HepG2 (cell line): Measurements from ENCODE around the gene SYT17. TPM values are rescaled to one million over a fixed set of nuclear protein-coding genes. Genes with fewer than 3 reads are reported as not detected.
A peak's percentile ranks its signal among the peaks of the same experiment; 100 is the strongest.

Experiments used
- ATAC-seq: fragments of 200-7000 bp; cut with Tn5 transposase; 3 replicates; pipeline ENCODE4 v1.9.1; 2020; ENCODE audit warnings: mild to moderate bottlenecking, moderate library complexity
- BruUV-seq: library from RNA; stranded (reverse); fragments of 400-500 nt; replicated peaks from 2 replicates; lab custom pipeline; 2021; lab: Mats Ljungman, UMichigan
- CTCF ChIA-PET: fragments of 300-600 bp; formaldehyde crosslinking; extraction: SDS; loops from one replicate; lab custom pipeline; 2021; ENCODE audit warnings: low total read pairs, inconsistent platforms, low intra/inter-chr PET ratio; lab: Yijun Ruan, JAX
- POLR2A ChIA-PET: fragments of 350-600 bp; sonication (Branson Sonifier 250); formaldehyde crosslinking; loops from one replicate; lab custom pipeline; 2020; ENCODE audit warnings: antibody characterized with exemption, inconsistent platforms; lab: Yijun Ruan, JAX
- DNase-seq: peaks from one replicate; pipeline ENCODE4 v3.0.0-alpha.2; 2015; ENCODE audit warnings: low spot score
- FAIRE-seq: peaks from 3 replicates; lab custom pipeline; 2011; peaks lifted over from hg19 to GRCh38; lab: Jason Lieb, UNC
- H2AFZ ChIP-seq: one replicate; pipeline ENCODE4 v1.6.1; 2011; ENCODE audit warnings: low read length, inconsistent platforms
- H3K27ac ChIP-seq: fragments of 300-600 bp; 3 replicates; pipeline ENCODE4 v1.8.0; 2011; ENCODE audit warnings: mixed run types, mild to moderate bottlenecking, mixed read lengths, low read length, inconsistent platforms; ENCODE audit not compliant: insufficient read depth; ENCODE audit errors: extremely low read length
- H3K27me3 ChIP-seq, 2 experiments: fragments of 200-600 bp in 1 of 2; 2 replicates in 1 of 2; 3 replicates in 1 of 2; pipeline versions ENCODE4 v1.6.0 to v1.8.0; 2011; ENCODE audit warnings: low read length in 2 of 2, mild to moderate bottlenecking in 2 of 2, moderate library complexity in 2 of 2, inconsistent platforms in 1 of 2; ENCODE audit not compliant: insufficient read depth in 2 of 2, control insufficient read depth in 1 of 2
- H3K36me3 ChIP-seq, 2 experiments: fragments of 200-600 bp in 1 of 2; replicated peaks in 1 of 2; 2 replicates in 1 of 2; 3 replicates in 1 of 2; pipeline versions ENCODE4 v1.5.1 to v1.8.0; 2011; ENCODE audit warnings: low read length in 2 of 2, inconsistent platforms in 1 of 2; ENCODE audit not compliant: insufficient read depth in 2 of 2, control insufficient read depth in 1 of 2
- H3K4me1 ChIP-seq: 2 replicates; pipeline ENCODE4 v1.5.1; 2012; ENCODE audit warnings: low read length, inconsistent platforms; ENCODE audit not compliant: insufficient read depth
- H3K4me2 ChIP-seq: 2 replicates; pipeline ENCODE4 v1.6.0; 2011; ENCODE audit warnings: low read depth, low read length, inconsistent platforms
- H3K4me3 ChIP-seq, 3 experiments: fragments of 200-600 bp in 1 of 3; sonication (generic), shearing (Covaris generic) in 1 of 3; replicated peaks in 1 of 3; 2 replicates each; pipeline ENCODE4 v1.5.1; 2011 to 2016; ENCODE audit warnings: low read length in 3 of 3, inconsistent platforms in 2 of 3, low read depth in 2 of 3, mild to moderate bottlenecking in 2 of 3, control low read depth in 1 of 3, mixed read lengths in 1 of 3; ENCODE audit not compliant: insufficient read depth in 1 of 3
- H3K79me2 ChIP-seq: one replicate; pipeline ENCODE4 v1.6.1; 2011; ENCODE audit warnings: low read length, inconsistent platforms; ENCODE audit not compliant: insufficient read depth
- H3K9ac ChIP-seq: 2 replicates; pipeline ENCODE4 v1.6.0; 2011; ENCODE audit warnings: mild to moderate bottlenecking, low read depth, low read length, inconsistent platforms; ENCODE audit not compliant: insufficient read depth
- H3K9me3 ChIP-seq: 2 replicates; pipeline ENCODE4 v1.5.1; 2012; ENCODE audit warnings: mild to moderate bottlenecking, low read length
- H4K20me1 ChIP-seq: 2 replicates; pipeline ENCODE4 v1.6.0; 2011; ENCODE audit warnings: inconsistent platforms, mild to moderate bottlenecking, low read length, moderate library complexity; ENCODE audit not compliant: insufficient read depth
- CENPT ChIP-seq: sonication (generic); formaldehyde crosslinking; IDR thresholded peaks from 2 replicates; pipeline ENCODE4 v1.8.0; 2022; ENCODE audit warnings: low read depth, mild to moderate bottlenecking, moderate library complexity, missing genetic modification reagents
- HOXA7 ChIP-seq: sonication (generic); formaldehyde crosslinking; IDR thresholded peaks from 2 replicates; pipeline ENCODE4 v1.8.1; 2022; ENCODE audit warnings: mild to moderate bottlenecking, missing genetic modification reagents, moderate library complexity
- RFX1 ChIP-seq: fragments of 450-650 bp; IDR thresholded peaks from 2 replicates; pipeline ENCODE4 v1.6.1; 2017
- ZNF776 ChIP-seq: sonication (generic); formaldehyde crosslinking; IDR thresholded peaks from 2 replicates; pipeline ENCODE4 v1.4.0; 2020; ENCODE audit warnings: mild to moderate bottlenecking, missing genetic modification reagents
- WGBS: methylation state at CpG from one replicate; pipeline ENCODE4 v1.1.6; 2017; ENCODE audit warnings: low lambda C conversion rate; 5-methylcytosine and 5-hydroxymethylcytosine counted together
- in situ Hi-C: cut with HindIII; loops from 2 replicates; pipeline ENCODE4 v1.10.0; 2017; ENCODE audit warnings: low pct_unique_long_range_greater_than_20kb; ENCODE audit not compliant: extremely low pct_ligation_motif_present
- intact Hi-C: fragments of 100-400 bp; cut with micrococcal nuclease; formaldehyde crosslinking; loops from one replicate; pipeline ENCODE4 v1.10.0; 2022; ENCODE audit not compliant: unreplicated experiment
- polyA plus RNA-seq, 8 experiments: library from polyadenylated mRNA; depleted of rRNA in 3 of 8; stranded (reverse) in 7 of 8; unstranded in 1 of 8; fragments of >200 nt; fragmentation: Illumina TruSeq in 4 of 8; extraction: Trizol in 4 of 8; gene quantifications; 2 replicates each; pipeline versions ENCODE4 v1.2.1 to v1.2.3, GENCODE V29; 2011 to 2016; ENCODE audit warnings: low read depth in 4 of 8, missing spikeins in 1 of 8, mixed read lengths in 1 of 8; ENCODE audit not compliant: insufficient read depth in 1 of 8
- total RNA-seq, 5 experiments: library from RNA; depleted of rRNA; stranded (reverse); fragments of >200 nt; fragmentation: Illumina TruSeq; extraction: Trizol; gene quantifications; 2 replicates each; pipeline ENCODE4 v1.2.3, GENCODE V29; 2016; ENCODE audit warnings: low read depth in 1 of 5

SYT17 gene
- total and polyA plus RNA-seq, 2 of the 13 experiments (the other 11 are each of a cell fraction or from before 2014, with no cell fraction given), result 0.44 TPM; not detected in 1

DNA sequence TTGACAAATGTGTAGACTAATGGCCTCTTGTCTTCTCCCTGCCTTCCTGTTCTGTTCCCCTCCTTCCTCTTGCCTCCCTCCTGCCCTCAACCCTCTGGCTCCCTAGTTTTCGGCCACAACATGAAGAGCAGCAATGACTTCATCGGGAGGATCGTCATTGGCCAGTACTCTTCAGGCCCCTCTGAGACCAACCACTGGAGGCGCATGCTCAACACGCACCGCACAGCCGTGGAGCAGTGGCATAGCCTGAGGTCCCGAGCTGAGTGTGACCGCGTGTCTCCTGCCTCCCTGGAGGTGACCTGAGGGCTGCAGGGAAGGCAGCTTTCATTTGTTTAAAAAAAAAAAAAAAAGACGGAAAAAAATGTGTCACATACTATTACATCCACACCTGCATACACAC, 98.7 kb downstream of the SYT17 start:
- Histone ChIP-seq H2AFZ (no peak overlapping the region), H3K9ac (no peak overlapping the region), H3K79me2 (no peaks in the 10 kb centered on the region), H3K4me3 (no peak overlapping the region), H3K4me2 (no peak overlapping the region), H3K4me1 (no peaks in the 10 kb centered on the region), H4K20me1 (no peaks in the 10 kb centered on the region), H3K36me3 (no peaks in the 10 kb centered on the region), H3K9me3 (0 out of 2 replicates have a peak, but pooled peaks cover 5% of the 10 kb centered on the region), H3K27ac (no peak overlapping the region), H3K27me3 (0 out of 5 replicates have a peak, but pooled peaks cover 0 to 14% of the 10 kb centered on the region in 2 experiments)
- FAIRE-seq (no peak), DNase-seq (no peak), ATAC-seq (no peak)
- CTCF ChIA-PET, result no interaction called here
- in situ Hi-C loops (no loop called here), intact Hi-C loops (no loop called here)
- POLR2A ChIA-PET, result no interaction called here
- TF ChIP-seq RFX1, result no peak
- no peak for TF ChIP-seq HOXA7
- 50% methylated on average over 11 of the region's 11 CpGs for WGBS
- no TSS peak for BruUV-seq

DNA sequence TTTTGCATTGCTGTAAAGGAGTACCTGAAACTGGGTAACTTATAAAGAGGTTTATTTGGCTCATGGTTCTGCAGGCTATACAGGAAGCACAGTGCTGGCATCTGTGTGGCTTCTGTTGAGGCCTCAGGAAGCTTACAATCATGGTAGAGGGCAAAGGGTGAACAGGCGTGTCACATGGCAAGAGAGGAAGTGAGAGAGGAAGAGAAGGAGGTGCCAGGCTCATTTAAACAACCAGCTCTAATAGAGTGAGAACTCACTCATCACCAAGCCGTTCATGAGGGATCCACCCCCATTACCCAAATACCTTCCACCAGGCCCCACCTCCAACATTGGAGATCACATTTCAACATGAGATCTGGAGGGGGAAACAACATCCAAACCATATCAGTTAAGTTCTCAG, 101.1 kb downstream of the SYT17 start:
- TF ChIP-seq CENPT (CRISPR knock-in tag), result no peak
- TF ChIP-seq ZNF776, result 0 out of 2 replicates have a peak, but pooled peaks have one; percentile 24
- in situ Hi-C loops, result no loop called here
- intact Hi-C loops, result no loop called here
- no peak overlapping the region for H3K4me2 ChIP-seq
- POLR2A ChIA-PET, result no interaction called here
- H2AFZ ChIP-seq, result no peak overlapping the region
- no peaks in the 10 kb centered on the region for H3K36me3 ChIP-seq
- H3K4me1 ChIP-seq, result no peaks in the 10 kb centered on the region
- no peaks in the 10 kb centered on the region for H4K20me1 ChIP-seq
- 0 out of 2 replicates have a peak, but pooled peaks cover 5% of the 10 kb centered on the region for H3K9me3 ChIP-seq
- H3K79me2 ChIP-seq, result no peaks in the 10 kb centered on the region
- ATAC-seq (no peak), DNase-seq (no peak), FAIRE-seq (no peak)
- no peak overlapping the region for H3K4me3 ChIP-seq
- BruUV-seq, result no TSS peak
- no peak overlapping the region for H3K9ac ChIP-seq
- H3K27me3 ChIP-seq, result 0 out of 5 replicates have a peak, but pooled peaks cover 0 to 12% of the 10 kb centered on the region in 2 experiments
- no peak overlapping the region for H3K27ac ChIP-seq
- CTCF ChIA-PET, result no interaction called here
- 0% methylated on average over 2 of the region's 2 CpGs for WGBS
